NCI-H69 (cell line): Measurements from ENCODE around the gene IL15.

Source experiments
- DNase-seq: peaks from one replicate; lab custom pipeline; 2025; lab: John Stamatoyannopoulos, UW

IL15 gene

GRCh38 chr4:141782205-141782604, 145.8 kb downstream of the IL15 start:
- DNase-seq, result no peak
